ENCODE results near the gene CNPPD1. TPM values are rescaled to one million over a fixed set of nuclear protein-coding genes. Genes with fewer than 3 reads are reported as not detected.

Gene CNPPD1
- total RNA-seq, 1 experiment from 2014 or later = 62.9 TPM

- Mint-ChIP-seq H3K4me1 (ENCODE audit: low read depth, unreplicated experiment) (no peaks in the 10 kb centered on the region), H3K4me3 (ENCODE audit: unreplicated experiment) (peak within 1 kb of the TSS; percentile 96), H3K36me3 (ENCODE audit: insufficient read depth, unreplicated experiment) (peaks cover 39% of the 10 kb centered on the region), H3K27me3 (ENCODE audit: insufficient read depth, unreplicated experiment) (no peaks in the 10 kb centered on the region), H3K27ac (ENCODE audit: unreplicated experiment) (peak within 1 kb of the TSS; percentile 95), H3K9me3 (ENCODE audit: unreplicated experiment) (no peaks in the 10 kb centered on the region)
- Histone ChIP-seq H3K36me3 (ENCODE audit: control insufficient read depth, insufficient read depth, low read length) (peaks cover 3% of the 10 kb centered on the region; the same call in 1 of the 2 replicates), H3K9me3 (no peaks in the 10 kb centered on the region), H3K4me3 (ENCODE audit: low read depth, low read length) (peak within 1 kb of the TSS; percentile 89), H3K4me1 (peaks cover 18% of the 10 kb centered on the region), H3K27me3 (replicated peaks; ENCODE audit: control insufficient read depth, insufficient read depth, low read length) (no peaks in the 10 kb centered on the region)
- TSS peak; percentile 77 for BruUV-seq (replicated peaks)
- peak; percentile 97 for DNase-seq
- intact Hi-C loops (cut with micrococcal nuclease; ENCODE audit: unreplicated experiment) = loop anchor here (1.0 to 5.0 kb wide), 7 partner anchors 10 to 168 kb away; partner anchors contain the start of genes ANKZF1, ATG9A, DNAJB2 and DNPEP
- POLR2A ChIA-PET = interaction anchor here (0.9 to 3.0 kb wide), 8 partner anchors 10 to 169 kb away, joined by 3 to 27 read pairs (median 8); partner anchors contain the start of genes ANKZF1, ATG9A, CNPPD1 and DNPEP
- TF ChIP-seq CTCF (IDR thresholded peaks at IDR 0.05; ENCODE audit: insufficient read depth in 1 of 2, low read depth in 1 of 2, low read length in 1 of 2, severe bottlenecking in 1 of 2, unreplicated experiment in 1 of 2) = no peak
- CTCF ChIA-PET = interaction anchor here (0.6 to 2.5 kb wide), 9 partner anchors 30 to 217 kb away, joined by 3 to 18 read pairs (median 3); partner anchors contain the start of gene DNAJB2
Observed at GRCh38 chr2:219218732-219219701, 42.3 kb upstream of the CNPPD1 start, which contains the start of gene ABCB6. ABCB6 (minus strand) TSS chr2:219218958; CDS start chr2:219218673, 285 bp downstream.

GRCh38 chr2:219218217-219218731 lies 41.5 kb upstream of the CNPPD1 start:
- no peaks in the 10 kb centered on the region for H3K27me3 Mint-ChIP-seq (ENCODE audit: insufficient read depth, unreplicated experiment)
- peaks cover 18% of the 10 kb centered on the region for H3K4me1 ChIP-seq
- H3K27ac Mint-ChIP-seq (ENCODE audit: unreplicated experiment) = peak overlapping the region; percentile 95
- TSS peak; percentile 9 for BruUV-seq (replicated peaks)
- ChIA-PET CTCF (interaction anchor here (1.1 to 2.5 kb wide), 6 partner anchors 31 to 189 kb away, joined by 3 to 18 read pairs (median 5); partner anchors contain the start of gene DNAJB2), POLR2A (interaction anchor here (0.6 to 3.0 kb wide), 9 partner anchors 11 to 216 kb away, joined by 5 to 27 read pairs (median 7); partner anchors contain the start of genes ANKZF1, ATG9A, CNPPD1 and GLB1L)
- peaks cover 3% of the 10 kb centered on the region for H3K36me3 ChIP-seq (ENCODE audit: control insufficient read depth, insufficient read depth, low read length)
- no peaks in the 10 kb centered on the region for H3K4me1 Mint-ChIP-seq (ENCODE audit: low read depth, unreplicated experiment)
- intact Hi-C loops (cut with micrococcal nuclease; ENCODE audit: unreplicated experiment) = loop anchor here (1.0 to 5.0 kb wide), 6 partner anchors 11 to 169 kb away; partner anchors contain the start of genes DNAJB2, DNPEP and NHEJ1
- H3K9me3 Mint-ChIP-seq (ENCODE audit: unreplicated experiment) = no peaks in the 10 kb centered on the region
- no peak for TF ChIP-seq CTCF (IDR thresholded peaks at IDR 0.05; ENCODE audit: insufficient read depth in 1 of 2, low read depth in 1 of 2, low read length in 1 of 2, severe bottlenecking in 1 of 2, unreplicated experiment in 1 of 2)
- H3K4me3 ChIP-seq (ENCODE audit: low read depth, low read length) = peak overlapping the region; percentile 89
- H3K9me3 ChIP-seq = no peaks in the 10 kb centered on the region
- no peaks in the 10 kb centered on the region for H3K27me3 ChIP-seq (replicated peaks; ENCODE audit: control insufficient read depth, insufficient read depth, low read length)
- DNase-seq = peak; percentile 63 to 71
- peak overlapping the region; percentile 96 for H3K4me3 Mint-ChIP-seq (ENCODE audit: unreplicated experiment)
- peaks cover 35% of the 10 kb centered on the region for H3K36me3 Mint-ChIP-seq (ENCODE audit: insufficient read depth, unreplicated experiment)

GRCh38 chr2:219216535-219216915 lies 39.8 kb upstream of the CNPPD1 start:
- Mint-ChIP-seq H3K4me3 (ENCODE audit: unreplicated experiment) (peak overlapping the region; percentile 58), H3K27ac (ENCODE audit: unreplicated experiment) (peak overlapping the region; percentile 95), H3K4me1 (ENCODE audit: low read depth, unreplicated experiment) (no peaks in the 10 kb centered on the region), H3K36me3 (ENCODE audit: insufficient read depth, unreplicated experiment) (peaks cover 49% of the 10 kb centered on the region), H3K27me3 (ENCODE audit: insufficient read depth, unreplicated experiment) (no peaks in the 10 kb centered on the region), H3K9me3 (ENCODE audit: unreplicated experiment) (no peaks in the 10 kb centered on the region)
- POLR2A ChIA-PET = interaction anchor here (2.6 kb wide), 1 partner anchor 9 kb away, joined by 29 read pairs; the partner anchor contains the start of gene ZFAND2B
- CTCF ChIA-PET = interaction anchor here (0.6 to 2.0 kb wide), 3 partner anchors 10 to 62 kb away, joined by 3 to 8 read pairs (median 8); partner anchors contain the start of genes DNAJB2 and ZFAND2B
- Histone ChIP-seq H3K4me3 (ENCODE audit: low read depth, low read length) (no peak overlapping the region), H3K9me3 (no peaks in the 10 kb centered on the region), H3K27me3 (replicated peaks; ENCODE audit: control insufficient read depth, insufficient read depth, low read length) (no peaks in the 10 kb centered on the region), H3K36me3 (ENCODE audit: control insufficient read depth, insufficient read depth, low read length) (peaks cover 7% of the 10 kb centered on the region), H3K4me1 (peaks cover 18% of the 10 kb centered on the region)
- TF ChIP-seq CTCF (IDR thresholded peaks at IDR 0.05; ENCODE audit: insufficient read depth in 1 of 2, low read depth in 1 of 2, low read length in 1 of 2, severe bottlenecking in 1 of 2, unreplicated experiment in 1 of 2) = no peak
- BruUV-seq (replicated peaks) = no TSS peak
- no peak for DNase-seq
- intact Hi-C loops (cut with micrococcal nuclease; ENCODE audit: unreplicated experiment) = loop anchor here (5.0 kb wide), 1 partner anchor 171 kb away; the partner anchor contains the start of gene DNPEP
